ENCODE results near the gene AP3S2.
A peak's percentile ranks its signal among the peaks of the same experiment; 100 is the strongest.

The AP3S2 gene

DNA sequence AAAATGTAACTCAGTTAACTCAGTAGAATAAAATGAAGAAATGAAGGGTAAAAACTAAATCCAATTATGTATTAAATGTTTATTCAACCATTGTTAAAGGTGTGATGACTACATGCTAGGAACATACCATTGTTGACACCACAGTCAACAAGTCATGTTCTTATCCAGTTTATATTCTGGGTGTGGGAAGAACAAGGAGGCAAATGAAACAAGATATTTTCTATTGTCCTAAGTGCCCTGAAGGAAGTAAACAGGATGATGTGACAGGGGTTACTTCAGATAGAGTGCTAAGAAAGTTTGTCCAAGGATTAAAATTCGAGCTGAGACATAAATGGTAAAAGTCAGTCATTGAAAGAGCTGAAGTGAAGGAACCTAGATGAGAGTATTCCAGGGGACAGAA, 13.1 kb downstream of the AP3S2 start:
- no peak overlapping the region for H3K27ac ChIP-seq
- CTCF ChIA-PET: interaction anchor here (0.5 kb wide), 1 partner anchor 69 kb away, joined by 3 read pairs; no protein-coding TSS in a partner anchor
- POLR2A ChIA-PET (ENCODE audit: low non-redundant PET): no interaction called here
- TF ChIP-seq, protein P1, sequence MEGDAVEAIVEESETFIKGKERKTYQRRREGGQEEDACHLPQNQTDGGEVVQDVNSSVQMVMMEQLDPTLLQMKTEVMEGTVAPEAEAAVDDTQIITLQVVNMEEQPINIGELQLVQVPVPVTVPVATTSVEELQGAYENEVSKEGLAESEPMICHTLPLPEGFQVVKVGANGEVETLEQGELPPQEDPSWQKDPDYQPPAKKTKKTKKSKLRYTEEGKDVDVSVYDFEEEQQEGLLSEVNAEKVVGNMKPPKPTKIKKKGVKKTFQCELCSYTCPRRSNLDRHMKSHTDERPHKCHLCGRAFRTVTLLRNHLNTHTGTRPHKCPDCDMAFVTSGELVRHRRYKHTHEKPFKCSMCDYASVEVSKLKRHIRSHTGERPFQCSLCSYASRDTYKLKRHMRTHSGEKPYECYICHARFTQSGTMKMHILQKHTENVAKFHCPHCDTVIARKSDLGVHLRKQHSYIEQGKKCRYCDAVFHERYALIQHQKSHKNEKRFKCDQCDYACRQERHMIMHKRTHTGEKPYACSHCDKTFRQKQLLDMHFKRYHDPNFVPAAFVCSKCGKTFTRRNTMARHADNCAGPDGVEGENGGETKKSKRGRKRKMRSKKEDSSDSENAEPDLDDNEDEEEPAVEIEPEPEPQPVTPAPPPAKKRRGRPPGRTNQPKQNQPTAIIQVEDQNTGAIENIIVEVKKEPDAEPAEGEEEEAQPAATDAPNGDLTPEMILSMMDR (conservative IDR thresholded peaks at IDR 0.05; ENCODE audit: low read depth): no peak
- no peak for DNase-seq (ENCODE audit: low spot score)

DNA sequence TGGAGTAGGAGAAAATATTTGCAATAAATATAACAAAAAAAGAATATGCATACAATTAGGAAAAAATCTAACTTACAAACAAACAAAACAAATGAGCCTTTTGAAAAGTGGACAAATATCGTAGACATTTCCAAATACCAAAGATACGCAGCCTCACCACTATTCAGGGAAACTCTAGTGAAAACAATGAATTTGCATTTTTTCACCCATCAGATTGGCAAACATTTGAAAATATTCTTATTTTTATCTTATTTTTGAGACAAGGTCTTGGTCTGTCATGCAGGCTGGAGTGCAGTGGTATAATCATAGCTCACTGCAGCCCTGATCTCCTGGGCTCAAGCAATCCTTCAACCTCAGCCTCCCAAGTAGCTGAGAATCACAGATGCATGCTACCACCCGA, 15.5 kb downstream of the AP3S2 start:
- ChIA-PET CTCF (interaction anchor here (0.6 to 1.1 kb wide), 5 partner anchors 10 to 215 kb away, joined by 3 to 5 read pairs (median 3); no protein-coding TSS in a partner anchor), POLR2A (ENCODE audit: low non-redundant PET) (no interaction called here)
- H3K27ac ChIP-seq: no peak overlapping the region
- DNase-seq (ENCODE audit: low spot score): no peak
- TF ChIP-seq, protein P1 (conservative IDR thresholded peaks at IDR 0.05; ENCODE audit: low read depth): no peak

DNA sequence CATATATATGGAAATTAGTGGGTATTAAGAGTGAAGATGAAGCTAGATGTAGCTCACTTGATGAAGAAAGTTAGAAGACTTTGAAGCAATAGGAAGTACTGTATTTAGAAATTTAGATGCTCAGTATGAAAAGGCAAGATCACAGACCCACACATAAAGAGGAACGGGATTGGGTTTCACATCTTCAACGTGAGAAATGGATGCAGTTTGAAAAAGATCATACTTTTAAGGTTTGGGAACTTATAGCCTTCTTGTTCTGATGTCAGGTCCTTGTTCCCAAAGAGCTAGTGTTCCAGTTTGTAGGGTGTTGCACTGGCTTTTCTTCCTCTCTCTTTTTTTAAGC, 16.7 kb downstream of the AP3S2 start:
- no peak overlapping the region for H3K27ac ChIP-seq
- CTCF ChIA-PET: interaction anchor here (0.5 to 4.2 kb wide), 3 partner anchors 115 to 137 kb away, joined by 3 to 86 read pairs (median 4); no protein-coding TSS in a partner anchor
- no peak for DNase-seq (ENCODE audit: low spot score)
- TF ChIP-seq, protein P1 (conservative IDR thresholded peaks at IDR 0.05; ENCODE audit: low read depth): no peak
- POLR2A ChIA-PET (ENCODE audit: low non-redundant PET): interaction anchor here (0.5 kb wide), 1 partner anchor 54 kb away, joined by 3 read pairs; no protein-coding TSS in a partner anchor

DNA sequence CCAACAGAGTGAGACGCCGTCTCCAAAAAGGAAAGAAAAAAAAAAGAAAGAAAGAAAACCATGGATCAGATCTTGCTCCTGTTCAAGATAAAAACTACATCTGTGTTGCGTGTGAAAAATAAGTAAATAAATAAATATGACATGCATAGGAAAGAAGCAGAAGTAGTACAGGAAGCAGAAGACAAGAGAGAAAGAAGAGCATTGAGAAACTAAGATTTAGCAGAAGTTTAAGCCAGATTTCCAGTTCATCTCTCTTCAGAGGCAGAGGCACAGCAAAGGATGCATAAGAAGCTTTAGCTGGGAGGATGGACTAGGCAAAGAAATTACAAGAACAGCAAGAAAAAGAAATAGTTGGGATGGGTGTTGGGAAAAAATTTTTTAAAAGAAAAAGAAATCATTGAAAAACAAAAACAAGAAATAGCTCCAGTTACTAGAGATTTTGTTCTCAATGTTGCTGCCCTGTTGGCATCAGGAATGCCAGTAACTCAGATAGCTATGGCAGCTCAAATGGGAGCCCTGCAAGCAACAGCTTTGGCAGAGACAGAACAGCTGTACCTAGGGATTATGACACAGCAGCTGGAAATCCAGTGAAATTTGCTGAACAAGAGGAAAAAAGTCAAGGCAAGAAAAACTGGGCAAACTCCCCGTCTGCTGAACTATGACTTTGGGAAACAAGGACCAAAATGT, 17.3 kb downstream of the AP3S2 start:
- no peak for DNase-seq (ENCODE audit: low spot score)
- TF ChIP-seq, protein P1 (conservative IDR thresholded peaks at IDR 0.05; ENCODE audit: low read depth): no peak
- ChIA-PET CTCF (interaction anchor here (0.5 to 4.2 kb wide), 4 partner anchors 11 to 137 kb away, joined by 3 to 86 read pairs (median 4); no protein-coding TSS in a partner anchor), POLR2A (ENCODE audit: low non-redundant PET) (interaction anchor here (0.5 kb wide), 1 partner anchor 54 kb away, joined by 3 read pairs; no protein-coding TSS in a partner anchor)
- no peak overlapping the region for H3K27ac ChIP-seq

DNA sequence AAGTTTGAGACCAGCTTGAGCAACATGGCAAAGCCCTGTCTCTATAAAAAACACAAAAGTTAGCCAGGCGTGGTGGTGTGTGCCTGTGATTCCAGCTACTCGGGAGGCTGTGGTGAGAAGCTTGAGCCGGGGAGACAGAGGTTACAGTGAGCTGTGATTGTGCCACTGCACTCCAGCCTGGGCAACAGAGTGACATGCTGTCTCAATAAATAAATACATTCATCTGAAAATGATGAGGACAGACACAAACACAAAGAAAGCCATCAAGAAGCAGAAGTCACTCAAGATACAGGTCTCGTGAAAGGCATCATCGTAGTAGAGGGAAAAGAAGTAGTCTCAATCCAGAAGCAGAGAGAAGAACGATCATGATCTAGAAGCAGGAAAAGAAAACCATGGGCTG, 18.1 kb downstream of the AP3S2 start:
- ChIA-PET POLR2A (ENCODE audit: low non-redundant PET) (no interaction called here), CTCF (interaction anchor here (4.2 kb wide), 1 partner anchor 114 kb away, joined by 86 read pairs; no protein-coding TSS in a partner anchor)
- no peak overlapping the region for H3K27ac ChIP-seq
- no peak for DNase-seq (ENCODE audit: low spot score)
- TF ChIP-seq, protein P1 (conservative IDR thresholded peaks at IDR 0.05; ENCODE audit: low read depth): no peak

DNA sequence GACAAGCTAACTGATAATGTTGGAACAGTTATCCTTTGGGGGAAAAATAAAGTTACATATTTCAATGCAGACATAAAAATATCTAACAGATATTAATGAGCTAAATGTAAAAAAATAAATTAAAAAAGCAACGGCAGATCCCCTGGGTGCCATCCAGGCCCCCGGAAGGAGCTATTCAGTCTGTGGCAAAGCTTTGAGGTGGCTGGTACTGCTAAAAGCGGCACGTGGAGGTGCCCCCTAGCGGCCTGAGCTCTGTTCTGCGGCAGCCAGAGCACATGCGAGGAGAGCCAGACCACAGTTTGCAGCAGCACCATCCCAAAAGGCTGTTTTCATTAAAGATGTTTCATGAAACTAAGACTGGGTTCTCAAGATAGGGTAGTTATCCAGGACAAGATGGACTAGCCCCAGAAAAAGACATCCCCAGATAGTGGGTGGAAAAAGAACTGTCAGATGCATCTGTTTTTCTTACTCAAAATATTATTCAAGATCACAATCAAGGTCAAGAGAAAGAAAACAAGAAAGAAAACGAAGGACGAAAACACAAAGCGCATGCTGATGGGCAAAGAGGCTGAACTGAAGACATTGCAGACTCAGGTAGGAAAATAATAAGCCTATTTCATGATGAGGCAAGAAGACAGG, 18.7 kb downstream of the AP3S2 start:
- TF ChIP-seq, protein P1 (conservative IDR thresholded peaks at IDR 0.05; ENCODE audit: low read depth): peak; percentile 99
- POLR2A ChIA-PET (ENCODE audit: low non-redundant PET): interaction anchor here (0.5 kb wide), 1 partner anchor 93 kb away, joined by 6 read pairs; no protein-coding TSS in a partner anchor
- CTCF ChIA-PET: interaction anchor here (0.6 to 4.2 kb wide), 25 partner anchors 10 to 227 kb away, joined by 3 to 86 read pairs (median 3); partner anchors contain the start of genes AP3S2, IDH2 and MESP1
- H3K27ac ChIP-seq: no peak overlapping the region
- DNase-seq (ENCODE audit: low spot score): peak; percentile 73
